Trophoblast cell (in vitro differentiated cells and primary cell): Measurements from ENCODE around the gene DDX42.

Source experiments
- DNase-seq, 2 donors: peaks; one replicate each; pipeline ENCODE4 v3.0.0-alpha.2; 2016
- H2AFZ ChIP-seq: 2 replicates; pipeline ENCODE4 v1.6.1; 2013; ENCODE audit warnings: low read length, moderate library complexity, mild to moderate bottlenecking; ENCODE audit not compliant: insufficient read depth, poor library complexity
- H2AK5ac ChIP-seq: 2 replicates; pipeline ENCODE4 v1.6.1; 2013; ENCODE audit warnings: mild to moderate bottlenecking, low read length
- H2BK120ac ChIP-seq: 2 replicates; pipeline ENCODE4 v1.6.1; 2013; ENCODE audit warnings: low read length, mild to moderate bottlenecking, moderate library complexity; ENCODE audit not compliant: insufficient read depth, poor library complexity
- H2BK12ac ChIP-seq: 2 replicates; pipeline ENCODE4 v1.6.1; 2013; ENCODE audit warnings: mild to moderate bottlenecking, low read length, moderate library complexity
- H2BK5ac ChIP-seq: 2 replicates; pipeline ENCODE4 v1.6.1; 2013; ENCODE audit warnings: low read length, low read depth, moderate library complexity, mild to moderate bottlenecking; ENCODE audit not compliant: poor library complexity
- H3K14ac ChIP-seq: 2 replicates; pipeline ENCODE4 v1.6.1; 2013; ENCODE audit warnings: mild to moderate bottlenecking, low read length
- H3K18ac ChIP-seq: 2 replicates; pipeline ENCODE4 v1.6.1; 2013; ENCODE audit warnings: mild to moderate bottlenecking, low read length
- H3K23ac ChIP-seq: 2 replicates; pipeline ENCODE4 v1.6.1; 2013; ENCODE audit warnings: low read length
- H3K27ac ChIP-seq: 2 replicates; pipeline ENCODE4 v1.5.1; 2013; ENCODE audit warnings: low read depth, mild to moderate bottlenecking, inconsistent platforms, low read length, moderate library complexity
- H3K27me3 ChIP-seq: 2 replicates; pipeline ENCODE4 v1.6.1; 2013; ENCODE audit warnings: inconsistent platforms, mild to moderate bottlenecking, low read length, moderate library complexity; ENCODE audit not compliant: insufficient read depth
- H3K36me3 ChIP-seq, 2 experiments: 1 replicate in 1 of 2; 2 replicates in 1 of 2; pipeline ENCODE4 v1.6.1; 2013; ENCODE audit warnings: low read length in 2 of 2, mild to moderate bottlenecking in 2 of 2, moderate library complexity in 1 of 2; ENCODE audit not compliant: insufficient read depth in 2 of 2, control insufficient read depth in 1 of 2
- H3K4ac ChIP-seq: 2 replicates; pipeline ENCODE4 v1.6.1; 2013; ENCODE audit warnings: low read depth, mild to moderate bottlenecking, low read length, moderate library complexity
- H3K4me1 ChIP-seq, 2 experiments: 1 replicate in 1 of 2; 2 replicates in 1 of 2; pipeline ENCODE4 v1.6.1; 2013; ENCODE audit warnings: low read length in 2 of 2, mild to moderate bottlenecking in 2 of 2, moderate library complexity in 1 of 2; ENCODE audit not compliant: insufficient read depth in 2 of 2, control insufficient read depth in 1 of 2
- H3K4me2 ChIP-seq: 2 replicates; pipeline ENCODE4 v1.6.1; 2013; ENCODE audit warnings: inconsistent platforms, mild to moderate bottlenecking, low read length, moderate library complexity
- H3K4me3 ChIP-seq: 2 replicates; pipeline ENCODE4 v1.5.1; 2013; ENCODE audit warnings: mild to moderate bottlenecking, low read depth, low read length, inconsistent platforms
- H3K79me1 ChIP-seq: one replicate; pipeline ENCODE4 v1.6.1; 2013; ENCODE audit warnings: low read length
- H3K79me2 ChIP-seq: 2 replicates; pipeline ENCODE4 v1.6.1; 2013; ENCODE audit warnings: low read length, mild to moderate bottlenecking; ENCODE audit not compliant: control insufficient read depth, insufficient read depth, poor library complexity
- H3K9ac ChIP-seq: 2 replicates; pipeline ENCODE4 v1.6.1; 2013; ENCODE audit warnings: mild to moderate bottlenecking, low read length
- H3K9me3 ChIP-seq: 2 replicates; pipeline ENCODE4 v1.6.1; 2013; ENCODE audit warnings: low read depth, mild to moderate bottlenecking, control low read depth, inconsistent platforms, low read length; ENCODE audit not compliant: insufficient read depth
- H4K12ac ChIP-seq: 2 replicates; pipeline ENCODE4 v1.6.1; 2013; ENCODE audit warnings: low read depth, mild to moderate bottlenecking, low read length, moderate library complexity
- H4K8ac ChIP-seq: 2 replicates; pipeline ENCODE4 v1.6.1; 2013; ENCODE audit warnings: low read depth, mild to moderate bottlenecking, low read length, moderate library complexity
- H4K91ac ChIP-seq: one replicate; pipeline ENCODE4 v1.6.1; 2013; ENCODE audit warnings: low read depth, mild to moderate bottlenecking, low read length, moderate library complexity
- WGBS: extraction: QIAGEN DNeasy Blood & Tissue Kit; methylation state at CpG from one replicate; pipeline ENCODE4 v1.1.7; 2013; ENCODE audit warnings: missing lambda C conversion rate; ENCODE audit not compliant: insufficient read length, insufficient coverage; ENCODE audit errors: extremely low coverage; 5-methylcytosine and 5-hydroxymethylcytosine counted together

DDX42 gene

DNA sequence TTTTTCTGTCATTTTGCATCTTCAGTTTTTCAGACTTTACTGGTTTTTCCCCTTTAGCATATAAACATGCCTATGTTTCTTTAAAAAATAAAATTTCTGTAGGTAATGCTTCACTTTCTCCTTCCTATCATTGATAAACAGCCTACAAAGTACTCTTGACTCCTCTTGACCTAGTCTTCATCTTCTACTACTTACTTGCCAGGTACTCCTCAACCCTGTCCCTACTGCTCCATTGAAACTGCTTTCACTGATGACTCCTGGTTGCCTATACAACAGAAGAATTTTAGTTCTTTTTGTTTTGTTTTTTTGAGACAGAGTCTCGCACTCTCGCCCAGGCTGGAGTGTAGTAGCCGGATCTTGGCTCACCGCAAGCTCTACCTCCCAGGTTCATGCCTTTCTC, 7.0 kb downstream of the DDX42 start:
- H4K12ac ChIP-seq, result no peak overlapping the region
- no peak overlapping the region for H2AFZ ChIP-seq
- no peak overlapping the region for H3K18ac ChIP-seq
- no peaks in the 10 kb centered on the region for H3K79me1 ChIP-seq
- H2BK120ac ChIP-seq, result no peak overlapping the region
- H3K14ac ChIP-seq, result no peak overlapping the region
- H2AK5ac ChIP-seq, result no peak overlapping the region
- H4K91ac ChIP-seq, result no peak overlapping the region
- H3K9ac ChIP-seq, result no peak overlapping the region
- no peak overlapping the region for H4K8ac ChIP-seq
- H3K9me3 ChIP-seq, result no peaks in the 10 kb centered on the region
- DNase-seq, result no peak
- H3K27ac ChIP-seq, result no peak overlapping the region
- H3K79me2 ChIP-seq, result peaks cover 23% of the 10 kb centered on the region
- H2BK5ac ChIP-seq, result no peak overlapping the region
- H3K27me3 ChIP-seq, result no peaks in the 10 kb centered on the region
- no peak overlapping the region for H2BK12ac ChIP-seq
- H3K4ac ChIP-seq, result peak overlapping the region; percentile 47
- no peak overlapping the region for H3K4me2 ChIP-seq
- peaks cover 15 to 17% of the 10 kb centered on the region in 2 experiments for H3K36me3 ChIP-seq
- H3K23ac ChIP-seq, result no peak overlapping the region
- peaks cover 0 to 3% of the 10 kb centered on the region in 2 experiments for H3K4me1 ChIP-seq
- WGBS, result no CpG with 5 or more reads among the region's 4 CpGs
- H3K4me3 ChIP-seq, result no peak overlapping the region

DNA sequence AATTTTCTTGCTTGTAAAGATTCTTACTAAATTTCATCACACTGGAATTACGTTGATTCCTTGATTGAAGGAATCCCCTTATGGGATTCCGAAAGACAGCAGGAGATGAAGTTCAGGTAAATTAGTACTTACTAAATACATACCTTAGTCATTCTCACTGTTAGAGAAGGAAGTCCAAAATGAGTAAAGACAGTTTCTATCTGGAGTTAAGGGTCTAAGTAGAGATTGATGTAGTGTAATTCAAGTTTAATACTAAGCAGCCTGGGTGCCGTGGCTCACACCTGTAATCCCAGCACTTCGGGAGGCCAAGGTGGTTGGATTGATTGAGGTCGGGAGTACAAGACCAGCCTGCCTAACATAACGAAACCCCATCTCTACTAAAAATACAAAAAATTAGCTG, 9.6 kb downstream of the DDX42 start:
- H4K8ac ChIP-seq, result no peak overlapping the region

DNA sequence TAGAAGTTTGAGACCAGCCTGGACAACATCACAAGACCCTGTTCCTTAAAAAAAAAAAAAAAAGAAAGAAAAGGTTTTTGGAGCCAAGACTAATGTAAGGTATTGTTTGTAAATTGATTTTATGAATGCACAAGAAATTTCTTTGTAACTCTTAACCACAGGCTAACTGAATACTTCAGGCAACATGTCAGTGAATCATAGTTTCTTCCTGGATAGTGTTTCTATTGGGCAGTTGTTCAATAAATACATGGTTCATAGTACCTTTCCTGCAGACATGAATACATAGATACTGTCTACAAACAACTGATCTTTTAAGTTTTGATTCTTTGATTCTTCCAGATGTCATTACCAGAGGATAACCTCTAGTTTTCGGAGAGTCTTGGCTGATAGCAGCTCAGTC, 11.6 kb downstream of the DDX42 start:
- peaks cover 9% of the 10 kb centered on the region for H3K79me2 ChIP-seq
- no peak overlapping the region for H4K8ac ChIP-seq
- no peak overlapping the region for H3K4ac ChIP-seq
- H3K4me3 ChIP-seq, result no peak overlapping the region
- peaks cover 34 to 35% of the 10 kb centered on the region in 2 experiments for H3K36me3 ChIP-seq
- H3K23ac ChIP-seq, result no peak overlapping the region
- H3K4me2 ChIP-seq, result no peak overlapping the region
- no peak overlapping the region for H3K14ac ChIP-seq
- H3K79me1 ChIP-seq, result no peaks in the 10 kb centered on the region
- no peak overlapping the region for H4K91ac ChIP-seq
- no peaks in the 10 kb centered on the region for H3K27me3 ChIP-seq
- no peak for DNase-seq
- no peak overlapping the region for H2AK5ac ChIP-seq
- no peak overlapping the region for H2BK5ac ChIP-seq
- no peak overlapping the region for H2BK12ac ChIP-seq
- no peaks in the 10 kb centered on the region for H3K4me1 ChIP-seq
- H3K9ac ChIP-seq, result no peak overlapping the region
- H2BK120ac ChIP-seq, result no peak overlapping the region
- no peaks in the 10 kb centered on the region for H3K9me3 ChIP-seq
- no CpG with 5 or more reads among the region's 1 CpG for WGBS
- no peak overlapping the region for H3K27ac ChIP-seq
- H3K18ac ChIP-seq, result no peak overlapping the region
- H4K12ac ChIP-seq, result no peak overlapping the region
- H2AFZ ChIP-seq, result no peak overlapping the region

More for the DNA sequence above, 9.6 kb downstream of the DDX42 start:
- Histone ChIP-seq H4K91ac (no peak overlapping the region), H3K4me2 (no peak overlapping the region), H3K27me3 (no peaks in the 10 kb centered on the region), H3K14ac (no peak overlapping the region), H3K9me3 (no peaks in the 10 kb centered on the region), H2BK12ac (no peak overlapping the region), H2BK5ac (no peak overlapping the region), H3K4me3 (no peak overlapping the region), H4K12ac (no peak overlapping the region), H3K79me1 (no peaks in the 10 kb centered on the region), H3K79me2 (peaks cover 14% of the 10 kb centered on the region), H3K18ac (no peak overlapping the region), H3K36me3 (peaks cover 24 to 26% of the 10 kb centered on the region in 2 experiments), H2AFZ (no peak overlapping the region), H2AK5ac (no peak overlapping the region), H3K27ac (no peak overlapping the region), H3K4ac (peak overlapping the region; percentile 69), H3K4me1 (peaks cover 0 to 3% of the 10 kb centered on the region in 2 experiments), H3K23ac (no peak overlapping the region), H2BK120ac (no peak overlapping the region), H3K9ac (no peak overlapping the region)
- no peak for DNase-seq
- no CpG with 5 or more reads among the region's 6 CpGs for WGBS

DNA sequence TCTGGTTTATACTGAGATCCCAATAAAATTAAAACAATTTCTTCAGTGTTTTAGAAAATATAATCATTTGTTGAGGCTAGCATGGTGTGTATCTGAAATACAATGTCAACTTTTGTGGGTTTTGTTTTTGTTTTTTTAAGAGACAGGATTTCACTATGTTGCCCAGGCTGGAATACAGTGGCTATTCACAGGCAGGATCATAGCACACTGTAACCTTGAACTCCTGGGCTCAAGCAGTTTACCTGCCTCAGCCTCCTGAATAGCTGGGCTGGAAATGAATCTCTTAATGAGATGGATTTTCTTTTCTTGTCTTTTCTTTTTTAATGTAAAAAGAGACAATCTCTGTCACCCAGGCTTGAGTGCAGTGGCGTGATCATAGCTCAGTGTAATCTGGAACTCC, 12.1 kb downstream of the DDX42 start:
- Histone ChIP-seq H3K4me2 (no peak overlapping the region), H3K4me3 (no peak overlapping the region), H3K9ac (no peak overlapping the region), H3K4ac (no peak overlapping the region), H4K91ac (no peak overlapping the region), H2BK5ac (no peak overlapping the region), H3K23ac (no peak overlapping the region), H4K12ac (no peak overlapping the region), H3K27me3 (no peaks in the 10 kb centered on the region), H3K4me1 (no peaks in the 10 kb centered on the region), H3K9me3 (no peaks in the 10 kb centered on the region), H3K14ac (no peak overlapping the region), H2BK12ac (no peak overlapping the region), H4K8ac (no peak overlapping the region), H3K36me3 (peaks cover 36 to 37% of the 10 kb centered on the region in 2 experiments), H2AK5ac (no peak overlapping the region), H3K27ac (no peak overlapping the region), H3K79me2 (peaks cover 9% of the 10 kb centered on the region), H3K79me1 (no peaks in the 10 kb centered on the region), H2AFZ (no peak overlapping the region), H3K18ac (no peak overlapping the region), H2BK120ac (no peak overlapping the region)
- DNase-seq, result no peak
- no CpG with 5 or more reads among the region's 1 CpG for WGBS
